ENCODE results near the gene HNRNPA2B1. TPM values are rescaled to one million over a fixed set of nuclear protein-coding genes. Genes with fewer than 3 reads are reported as not detected.
"Not testable (repeated sequence)": the region's sequence is repeated elsewhere in the genome, so short reads cannot be mapped to it uniquely, and the experiment has no call there.

Gene HNRNPA2B1
- total RNA-seq, 1 experiment from 2014 or later: 1,137 TPM

- H3K79me1 ChIP-seq (ENCODE audit: insufficient read depth, low read depth, low read length, poor library complexity, severe bottlenecking): no peaks in the 10 kb centered on the region
- peak overlapping the region; percentile 0 for H2BK5ac ChIP-seq (ENCODE audit: insufficient read length, low read length)
- H3K23me2 ChIP-seq (ENCODE audit: insufficient read length, low read depth, low read length, poor library complexity, severe bottlenecking): peaks cover 11% of the 10 kb centered on the region
- H4K8ac ChIP-seq (replicated peaks; ENCODE audit: insufficient read length, low read depth, low read length): no peak overlapping the region
- no peak overlapping the region for H2AK5ac ChIP-seq (ENCODE audit: insufficient read length, low read length)
- peak overlapping the region; percentile 7 for H3K23ac ChIP-seq (ENCODE audit: insufficient read length, low read depth, low read length)
- H3T11ph ChIP-seq (ENCODE audit: low read length): no peak overlapping the region
- H2BK12ac ChIP-seq (ENCODE audit: insufficient read length, low read depth, low read length): no peak overlapping the region
- peak; percentile 61 for DNase-seq
- peak overlapping the region; percentile 88 for H3K9ac ChIP-seq (ENCODE audit: extremely low read depth, insufficient read length, low read length)
- peaks cover 66 to 70% of the 10 kb centered on the region in 2 experiments for H3K4me1 Mint-ChIP-seq
- H3K27me3 Mint-ChIP-seq (ENCODE audit: low read depth): peaks cover 20% of the 10 kb centered on the region
- peaks cover 24% of the 10 kb centered on the region for H3K4me1 ChIP-seq (ENCODE audit: insufficient read depth, low read length)
- H4K20me1 ChIP-seq (ENCODE audit: control insufficient read depth, insufficient read depth, insufficient read length): no peaks in the 10 kb centered on the region
- no peaks in the 10 kb centered on the region for H3K9me3 ChIP-seq (ENCODE audit: control insufficient read depth, low read depth, low read length)
- H3K27ac ChIP-seq (ENCODE audit: insufficient read length, low read depth, low read length): peak overlapping the region; percentile 94
- H3K36me3 Mint-ChIP-seq (ENCODE audit: insufficient read depth in 1 of 3, low read depth in 3 of 3): peaks cover 0 to 35% (median 2%) of the 10 kb centered on the region in 3 experiments; a peak in 5 of 7 replicates
- H3K18ac ChIP-seq (ENCODE audit: insufficient read length, low read depth, low read length): peak overlapping the region; percentile 89
- H4K5ac ChIP-seq (ENCODE audit: insufficient read length, low read depth, low read length): peak overlapping the region; percentile 0
- H2BK120ac ChIP-seq (ENCODE audit: low read depth, low read length, poor library complexity, severe bottlenecking): no peak overlapping the region
- H4K91ac ChIP-seq (ENCODE audit: insufficient read length, low read depth, low read length): no peak overlapping the region
- H2BK20ac ChIP-seq (ENCODE audit: low read depth, low read length, poor library complexity, severe bottlenecking): no peak overlapping the region
- H3K27ac Mint-ChIP-seq: peak overlapping the region; percentile 97 to 100 (median 97)
- H2AFZ ChIP-seq (ENCODE audit: low read length): no peak overlapping the region
- no peaks in the 10 kb centered on the region for H3K27me3 ChIP-seq (ENCODE audit: insufficient read depth, low read length)
- H3K56ac ChIP-seq (ENCODE audit: insufficient read length, low read depth, low read length): peak overlapping the region; percentile 53
- H3K14ac ChIP-seq (ENCODE audit: insufficient read depth, low read length): peak overlapping the region; percentile 74
- peaks cover 44% of the 10 kb centered on the region for H3K79me2 ChIP-seq (ENCODE audit: insufficient read depth, low read length)
- H3K4ac ChIP-seq (ENCODE audit: low read depth, low read length): no peak overlapping the region
- TF ChIP-seq, protein P1, sequence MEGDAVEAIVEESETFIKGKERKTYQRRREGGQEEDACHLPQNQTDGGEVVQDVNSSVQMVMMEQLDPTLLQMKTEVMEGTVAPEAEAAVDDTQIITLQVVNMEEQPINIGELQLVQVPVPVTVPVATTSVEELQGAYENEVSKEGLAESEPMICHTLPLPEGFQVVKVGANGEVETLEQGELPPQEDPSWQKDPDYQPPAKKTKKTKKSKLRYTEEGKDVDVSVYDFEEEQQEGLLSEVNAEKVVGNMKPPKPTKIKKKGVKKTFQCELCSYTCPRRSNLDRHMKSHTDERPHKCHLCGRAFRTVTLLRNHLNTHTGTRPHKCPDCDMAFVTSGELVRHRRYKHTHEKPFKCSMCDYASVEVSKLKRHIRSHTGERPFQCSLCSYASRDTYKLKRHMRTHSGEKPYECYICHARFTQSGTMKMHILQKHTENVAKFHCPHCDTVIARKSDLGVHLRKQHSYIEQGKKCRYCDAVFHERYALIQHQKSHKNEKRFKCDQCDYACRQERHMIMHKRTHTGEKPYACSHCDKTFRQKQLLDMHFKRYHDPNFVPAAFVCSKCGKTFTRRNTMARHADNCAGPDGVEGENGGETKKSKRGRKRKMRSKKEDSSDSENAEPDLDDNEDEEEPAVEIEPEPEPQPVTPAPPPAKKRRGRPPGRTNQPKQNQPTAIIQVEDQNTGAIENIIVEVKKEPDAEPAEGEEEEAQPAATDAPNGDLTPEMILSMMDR (conservative IDR thresholded peaks at IDR 0.05): peak; percentile 43; the same call in 2 of the 3 replicates
- H3K4me3 Mint-ChIP-seq: peak overlapping the region; percentile 93 to 100
- H2BK15ac ChIP-seq (ENCODE audit: low read depth, low read length): no peak overlapping the region
- peaks cover 2 to 3% of the 10 kb centered on the region in 2 experiments; a peak in 3 of 5 replicates for H3K9me3 Mint-ChIP-seq
- no CpG with 5 or more reads among the region's 18 CpGs for WGBS (ENCODE audit: extremely low coverage, insufficient read length, low lambda C conversion rate)
- H3K4me2 ChIP-seq (ENCODE audit: insufficient read depth, insufficient read length, low read length): peak overlapping the region; percentile 59
Observed at GRCh38 chr7:26153241-26153822, 47.2 kb downstream of the HNRNPA2B1 start.

DNA sequence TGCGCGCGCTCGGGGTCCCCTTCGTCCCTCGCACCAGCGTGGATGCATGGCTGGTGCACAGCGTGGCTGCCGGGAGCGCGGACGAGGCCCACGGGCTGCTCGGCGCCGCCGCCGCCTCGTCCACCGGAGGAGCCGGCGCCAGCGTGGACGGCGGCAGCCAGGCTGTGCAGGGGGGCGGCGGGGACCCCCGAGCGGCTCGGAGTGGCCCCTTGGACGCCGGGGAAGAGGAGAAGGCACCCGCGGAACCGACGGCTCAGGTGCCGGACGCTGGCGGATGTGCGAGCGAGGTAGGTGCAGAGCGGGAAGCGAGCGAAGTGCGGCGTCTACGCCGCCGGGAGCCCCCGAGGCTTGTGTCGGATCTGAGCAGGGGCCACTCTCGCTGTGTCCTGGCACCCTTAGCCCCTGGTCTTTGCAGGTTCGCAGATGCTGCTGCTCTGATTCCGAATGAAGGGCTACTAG is 47.7 kb downstream of the HNRNPA2B1 start:
- Mint-ChIP-seq H3K4me1 (peaks cover 62 to 67% of the 10 kb centered on the region in 2 experiments), H3K27ac (peak overlapping the region; percentile 97 to 100 (median 97)), H3K36me3 (ENCODE audit: insufficient read depth in 1 of 3, low read depth in 3 of 3) (peaks cover 0 to 34% (median 2%) of the 10 kb centered on the region in 3 experiments; a peak in 6 of 7 replicates), H3K4me3 (peak overlapping the region; percentile 93 to 100), H3K27me3 (ENCODE audit: low read depth) (peaks cover 20% of the 10 kb centered on the region)
- no CpG with 5 or more reads among the region's 54 CpGs for WGBS (ENCODE audit: extremely low coverage, insufficient read length, low lambda C conversion rate)
- H3K9me3 Mint-ChIP-seq; H3T11ph ChIP-seq (ENCODE audit: low read length); H3K56ac ChIP-seq (ENCODE audit: insufficient read length, low read depth, low read length); H2AK5ac ChIP-seq (ENCODE audit: insufficient read length, low read length); H3K4ac ChIP-seq (ENCODE audit: low read depth, low read length); H3K9me3 ChIP-seq (ENCODE audit: control insufficient read depth, low read depth, low read length); H3K79me1 ChIP-seq (ENCODE audit: insufficient read depth, low read depth, low read length, poor library complexity, severe bottlenecking); H2BK5ac ChIP-seq (ENCODE audit: insufficient read length, low read length); H4K8ac ChIP-seq (replicated peaks; ENCODE audit: insufficient read length, low read depth, low read length); H4K20me1 ChIP-seq (ENCODE audit: control insufficient read depth, insufficient read depth, insufficient read length); H3K23ac ChIP-seq (ENCODE audit: insufficient read length, low read depth, low read length); H4K5ac ChIP-seq (ENCODE audit: insufficient read length, low read depth, low read length); H2BK12ac ChIP-seq (ENCODE audit: insufficient read length, low read depth, low read length); H3K27me3 ChIP-seq (ENCODE audit: insufficient read depth, low read length); H2AFZ ChIP-seq (ENCODE audit: low read length); H2BK20ac ChIP-seq (ENCODE audit: low read depth, low read length, poor library complexity, severe bottlenecking); DNase-seq; H2BK120ac ChIP-seq (ENCODE audit: low read depth, low read length, poor library complexity, severe bottlenecking); H2BK15ac ChIP-seq (ENCODE audit: low read depth, low read length); H4K91ac ChIP-seq (ENCODE audit: insufficient read length, low read depth, low read length): not testable (repeated sequence)
- peak overlapping the region; percentile 59 for H3K4me2 ChIP-seq (ENCODE audit: insufficient read depth, insufficient read length, low read length)
- peak overlapping the region; percentile 94 for H3K27ac ChIP-seq (ENCODE audit: insufficient read length, low read depth, low read length)
- peaks cover 39% of the 10 kb centered on the region for H3K79me2 ChIP-seq (ENCODE audit: insufficient read depth, low read length)
- H3K23me2 ChIP-seq (ENCODE audit: insufficient read length, low read depth, low read length, poor library complexity, severe bottlenecking): peaks cover 11% of the 10 kb centered on the region
- H3K4me1 ChIP-seq (ENCODE audit: insufficient read depth, low read length): peaks cover 22% of the 10 kb centered on the region
- peak overlapping the region; percentile 89 for H3K18ac ChIP-seq (ENCODE audit: insufficient read length, low read depth, low read length)
- H3K9ac ChIP-seq (ENCODE audit: extremely low read depth, insufficient read length, low read length): peak overlapping the region; percentile 88
- H3K14ac ChIP-seq (ENCODE audit: insufficient read depth, low read length): peak overlapping the region; percentile 83
